H1 (cell line): ENCODE data around the gene GSTA3. TPM values are rescaled to one million over a fixed set of nuclear protein-coding genes. Genes with fewer than 3 reads are reported as not detected.

ENCODE experiments used
- CTCF ChIA-PET: fragments of 300-600 bp; sonication (Branson Sonifier 250); formaldehyde crosslinking; loops from one replicate; lab custom pipeline; 2021; ENCODE audit not compliant: partially characterized antibody; lab: Charles Lee
- POLR2A ChIA-PET: fragments of 300-600 bp; sonication (Branson Sonifier 250); formaldehyde crosslinking; loops from one replicate; lab custom pipeline; 2021; ENCODE audit warnings: inconsistent platforms; ENCODE audit not compliant: partially characterized antibody; lab: Charles Lee
- DNase-seq, 2 experiments: peaks; one replicate each; pipeline versions ENCODE4 v3.0.0 to v3.0.0-alpha.2; 2010 to 2022; ENCODE audit warnings: low spot score in 2 of 2, low read depth in 1 of 2, mixed read lengths in 1 of 2
- FAIRE-seq: peaks from 2 replicates; lab custom pipeline; 2011; peaks lifted over from hg19 to GRCh38; lab: Jason Lieb, UNC
- H2AFZ ChIP-seq: 2 replicates; pipeline ENCODE4 v1.8.1; 2012; ENCODE audit warnings: low read length, inconsistent platforms
- H2AK5ac ChIP-seq: 2 replicates; pipeline ENCODE4 v1.6.1; 2013; ENCODE audit warnings: low read depth, low read length
- H2BK120ac ChIP-seq: replicated peaks from 2 replicates; pipeline ENCODE3; 2013; ENCODE audit warnings: low read depth, low read length, inconsistent platforms
- H2BK12ac ChIP-seq: 2 replicates; pipeline ENCODE4 v1.6.1; 2013; ENCODE audit warnings: low read depth, low read length
- H2BK15ac ChIP-seq: 2 replicates; pipeline ENCODE4 v1.6.1; 2013; ENCODE audit warnings: low read length
- H2BK20ac ChIP-seq: 2 replicates; pipeline ENCODE4 v1.6.1; 2013; ENCODE audit warnings: low read length
- H2BK5ac ChIP-seq: 2 replicates; pipeline ENCODE4 v1.6.1; 2013; ENCODE audit warnings: low read depth, low read length
- H3K14ac ChIP-seq: 2 replicates; pipeline ENCODE4 v1.6.1; 2013; ENCODE audit warnings: inconsistent platforms; ENCODE audit not compliant: insufficient read length
- H3K18ac ChIP-seq: 2 replicates; pipeline ENCODE4 v1.6.1; 2013; ENCODE audit warnings: low read length; ENCODE audit errors: extremely low read depth
- H3K23ac ChIP-seq: 2 replicates; pipeline ENCODE4 v1.6.1; 2013; ENCODE audit warnings: inconsistent platforms; ENCODE audit not compliant: insufficient read length
- H3K23me2 ChIP-seq: 2 replicates; pipeline ENCODE4 v1.6.1; 2013; ENCODE audit warnings: low read depth, low read length
- H3K27ac ChIP-seq: 2 replicates; pipeline ENCODE4 v1.6.1; 2011; ENCODE audit warnings: low read depth, low read length, inconsistent platforms
- H3K27me3 ChIP-seq, 4 experiments: replicated peaks in 1 of 4; 1 replicate in 1 of 4; 2 replicates in 3 of 4; pipeline versions ENCODE4 v1.6.1 to v1.8.1; 2011 to 2013; ENCODE audit warnings: low read length in 3 of 4, mild to moderate bottlenecking in 3 of 4, inconsistent platforms in 2 of 4, mixed read lengths in 2 of 4, moderate library complexity in 1 of 4; ENCODE audit not compliant: control insufficient read depth in 3 of 4, insufficient read depth in 3 of 4; ENCODE audit errors: extremely low read depth in 1 of 4
- H3K36me3 ChIP-seq, 4 experiments: 2 replicates each; pipeline versions ENCODE4 v1.6.1 to v1.8.1; 2011 to 2013; ENCODE audit warnings: mild to moderate bottlenecking in 4 of 4, low read length in 3 of 4, moderate library complexity in 2 of 4, control low read depth in 1 of 4, inconsistent platforms in 1 of 4; ENCODE audit not compliant: insufficient read depth in 4 of 4, control insufficient read depth in 2 of 4
- H3K4ac ChIP-seq: replicated peaks from 2 replicates; pipeline ENCODE3; 2013; ENCODE audit warnings: low read length, low read depth, mixed read lengths, inconsistent platforms; ENCODE audit not compliant: insufficient read length
- H3K4me1 ChIP-seq, 4 experiments: replicated peaks in 1 of 4; 1 replicate in 1 of 4; 2 replicates in 3 of 4; pipeline versions ENCODE4 v1.6.1 to v1.8.1; 2011 to 2013; ENCODE audit warnings: low read length in 3 of 4, inconsistent platforms in 2 of 4, mixed read lengths in 1 of 4; ENCODE audit not compliant: insufficient read depth in 4 of 4, control insufficient read depth in 3 of 4
- H3K4me2 ChIP-seq, 2 experiments: 2 replicates each; pipeline versions ENCODE4 v1.6.1 to v1.8.1; 2011 to 2013; ENCODE audit warnings: low read depth in 2 of 2, low read length in 2 of 2, control low read depth in 1 of 2, inconsistent platforms in 1 of 2, mild to moderate bottlenecking in 1 of 2; ENCODE audit not compliant: insufficient read depth in 1 of 2
- H3K4me3 ChIP-seq, 4 experiments: fragments of 200-600, 300-600 bp in 1 of 4; sonication (generic), shearing (Covaris generic), sonication (Bioruptor Twin) in 1 of 4; 2 replicates each; pipeline versions ENCODE4 v1.5.1 to v1.8.1; 2011 to 2016; ENCODE audit warnings: low read length in 4 of 4, low read depth in 3 of 4, control low read depth in 2 of 4, inconsistent platforms in 2 of 4, mild to moderate bottlenecking in 2 of 4, mixed read lengths in 1 of 4, moderate library complexity in 1 of 4; ENCODE audit not compliant: insufficient read depth in 2 of 4; ENCODE audit errors: extremely low read depth in 1 of 4
- H3K56ac ChIP-seq: replicated peaks from 2 replicates; pipeline ENCODE3; 2013; ENCODE audit warnings: low read depth, mild to moderate bottlenecking, mixed read lengths, low read length, inconsistent platforms; ENCODE audit not compliant: insufficient read length
- H3K79me1 ChIP-seq: 2 replicates; pipeline ENCODE4 v1.6.1; 2013; ENCODE audit warnings: low read depth, low read length, control low read depth
- H3K79me2 ChIP-seq, 2 experiments: 2 replicates each; pipeline versions ENCODE4 v1.6.1 to v1.8.1; 2012 to 2013; ENCODE audit warnings: low read length in 2 of 2, mild to moderate bottlenecking in 2 of 2, inconsistent platforms in 1 of 2; ENCODE audit not compliant: insufficient read depth in 2 of 2, control insufficient read depth in 1 of 2
- H3K9ac ChIP-seq, 4 experiments: replicated peaks in 1 of 4; 1 replicate in 1 of 4; 2 replicates in 3 of 4; pipeline versions ENCODE4 v1.6.1 to v1.8.1; 2011 to 2013; ENCODE audit warnings: low read depth in 3 of 4, low read length in 3 of 4, control low read depth in 2 of 4, mild to moderate bottlenecking in 2 of 4, moderate library complexity in 2 of 4, inconsistent platforms in 1 of 4; ENCODE audit errors: extremely low read depth in 1 of 4
- H3K9me3 ChIP-seq, 2 experiments: 2 replicates each; pipeline versions ENCODE4 v1.6.1 to v1.8.1; 2012 to 2013; ENCODE audit warnings: mild to moderate bottlenecking in 2 of 2, moderate library complexity in 2 of 2, control low read depth in 1 of 2, inconsistent platforms in 1 of 2, low read depth in 1 of 2, low read length in 1 of 2, mixed read lengths in 1 of 2; ENCODE audit not compliant: insufficient read depth in 2 of 2
- H4K20me1 ChIP-seq, 2 experiments: replicated peaks in 1 of 2; 2 replicates each; pipeline versions ENCODE3 to v1.8.1; 2011 to 2013; ENCODE audit warnings: inconsistent platforms in 2 of 2, low read length in 2 of 2, mild to moderate bottlenecking in 1 of 2; ENCODE audit not compliant: insufficient read depth in 2 of 2, control insufficient read depth in 1 of 2
- H4K5ac ChIP-seq: 2 replicates; pipeline ENCODE4 v1.6.1; 2013; ENCODE audit warnings: low read length, low read depth, mixed read lengths, inconsistent platforms; ENCODE audit not compliant: insufficient read length
- H4K8ac ChIP-seq: 2 replicates; pipeline ENCODE4 v1.8.0; 2013; ENCODE audit warnings: mild to moderate bottlenecking, moderate library complexity, low read length, inconsistent platforms; ENCODE audit not compliant: insufficient read depth; ENCODE audit errors: extremely low read depth
- H4K91ac ChIP-seq: replicated peaks from 2 replicates; pipeline ENCODE3; 2013; ENCODE audit warnings: low read length, mixed read lengths, inconsistent platforms; ENCODE audit not compliant: insufficient read length
- CBX5 ChIP-seq: fragments of 300-800, 300-1000 bp; sonication (generic); IDR thresholded peaks from 2 replicates; pipeline ENCODE4 v1.7.1; 2016; ENCODE audit warnings: antibody characterized with exemption, low read length, low read depth
- GABPA ChIP-seq: IDR thresholded peaks from 2 replicates; pipeline ENCODE4 v1.6.1; 2011; ENCODE audit warnings: mild to moderate bottlenecking, low read length, moderate library complexity, borderline replicate concordance; ENCODE audit not compliant: insufficient read depth
- SUZ12 ChIP-seq: fragments of 200-600 bp; sonication (generic); IDR thresholded peaks from 2 replicates; pipeline ENCODE4 v1.6.1; 2012; ENCODE audit warnings: mild to moderate bottlenecking, inconsistent platforms, low read length, moderate library complexity, mixed read lengths
- WGBS, 2 experiments: shearing (Covaris generic) in 1 of 2; methylation state at CpG; one replicate each; pipeline versions ENCODE4 v1.1.6 to v1.1.7; 2013 to 2015; ENCODE audit warnings: low lambda C conversion rate in 2 of 2, mixed read lengths in 2 of 2, inconsistent platforms in 1 of 2, low coverage in 1 of 2, missing lambda C conversion rate in 1 of 2; ENCODE audit not compliant: insufficient replicate concordance in 2 of 2, insufficient coverage in 1 of 2, insufficient read length in 1 of 2; ENCODE audit errors: extremely low coverage in 1 of 2, missing lambda C conversion rate in 1 of 2; 5-methylcytosine and 5-hydroxymethylcytosine counted together
- polyA plus RNA-seq, 7 experiments: library from polyadenylated mRNA; depleted of rRNA in 3 of 7; stranded (reverse) in 5 of 7; unstranded in 2 of 7; fragments of >200 nt in 5 of 7; fragments of 200-250 nt in 2 of 7; gene quantifications; 1 replicate in 5 of 7; 2 replicates in 1 of 7; 4 replicates in 1 of 7; pipeline versions ENCODE4 v1.2.1 to v1.2.3, GENCODE V29; 2011 to 2013; ENCODE audit warnings: missing spikeins in 2 of 7, mixed read lengths in 2 of 7
- total RNA-seq: library from RNA; stranded (reverse); fragmentation: NEBNext Ultra II Directional; extraction: Animal tissue kit (Norgen Biotek cat#: 25700); gene quantifications from 2 replicates; pipeline ENCODE4 v1.2.1, GENCODE V29; 2021

GSTA3 gene
- total and polyA plus RNA-seq, 2 of the 8 experiments (the other 6 are each of a cell fraction or from before 2014, with no cell fraction given) = not detected

GRCh38 chr6:52921743-52922142, 12.2 kb upstream of the GSTA3 start:
- Histone ChIP-seq H2BK120ac (no peak overlapping the region), H4K20me1 (no peaks in the 10 kb centered on the region), H4K8ac (no peak overlapping the region), H3K4ac (no peak overlapping the region), H3K4me2 (no peak overlapping the region), H3K79me2 (no peaks in the 10 kb centered on the region), H3K36me3 (no peaks in the 10 kb centered on the region), H2AK5ac (no peak overlapping the region), H3K4me1 (peaks cover 0 to 8% (median 0%) of the 10 kb centered on the region in 4 experiments; a peak in 1 of 7 replicates), H3K4me3 (no peak overlapping the region), H3K9ac (no peak overlapping the region), H2BK12ac (no peak overlapping the region), H3K56ac (no peak overlapping the region), H4K5ac (no peak overlapping the region), H3K18ac (no peak overlapping the region; the same call in 1 of the 2 replicates), H2BK20ac (no peak overlapping the region), H4K91ac (no peak overlapping the region), H3K79me1 (no peaks in the 10 kb centered on the region), H3K23me2 (no peaks in the 10 kb centered on the region), H2BK5ac (no peak overlapping the region), H3K27me3 (no peaks in the 10 kb centered on the region), H3K23ac (no peak overlapping the region), H3K27ac (no peak overlapping the region), H3K9me3 (no peaks in the 10 kb centered on the region), H3K14ac (no peak overlapping the region), H2BK15ac (0 out of 2 replicates have a peak overlapping the region, but pooled peaks have one; percentile 5), H2AFZ (no peak overlapping the region)
- ChIA-PET CTCF (interaction anchor here (1.1 to 1.9 kb wide), 3 partner anchors 17 to 73 kb away, joined by 3 to 5 read pairs (median 3); partner anchors contain the start of gene GSTA4), POLR2A (interaction anchor here (0.7 kb wide), 1 partner anchor 73 kb away, joined by 3 read pairs; the partner anchor contains the start of gene GSTA4)
- DNase-seq = no peak
- no peak for FAIRE-seq
- WGBS, 2 experiments = 82% methylated on average over 6 of the region's 6 CpGs; no CpG with 5 or more reads in 1 of the 2 experiments
- TF ChIP-seq CBX5 (no peak), GABPA (no peak), SUZ12 (no peak)
